Psoas muscle (tissue), 8 donors: ENCODE results near the gene QDPR. TPM values are rescaled to one million over a fixed set of nuclear protein-coding genes. Genes with fewer than 3 reads are reported as not detected.

Experiments
- ATAC-seq, 4 donors: fragments of 200-7000 bp; cut with Tn5 transposase; one replicate each; pipeline ENCODE4 v1.9.1; 2020; ENCODE audit warnings: moderate library complexity in 3 of 4, mild to moderate bottlenecking in 2 of 4
- DNase-seq, 2 donors: peaks; one replicate each; pipeline ENCODE4 v3.0.0-alpha.2; 2020
- H3K27ac ChIP-seq: fragments of 200-600 bp; one replicate; pipeline ENCODE4 v1.8.0; 2022
- H3K27me3 ChIP-seq, 3 donors: fragments of 200-600 bp in 1 of 3; one replicate each; pipeline versions ENCODE4 v1.6.1 to v1.8.0; 2013 to 2022; ENCODE audit warnings: low read length in 2 of 3, mild to moderate bottlenecking in 2 of 3, moderate library complexity in 1 of 3; ENCODE audit not compliant: insufficient read depth in 3 of 3
- H3K36me3 ChIP-seq, 2 donors: fragments of 200-600 bp in 1 of 2; one replicate each; pipeline versions ENCODE4 v1.6.1 to v1.8.0; 2013 to 2022; ENCODE audit warnings: low read depth in 1 of 2, mild to moderate bottlenecking in 1 of 2, moderate library complexity in 1 of 2; ENCODE audit not compliant: insufficient read depth in 1 of 2
- H3K4me1 ChIP-seq: fragments of 200-600 bp; one replicate; pipeline ENCODE4 v1.8.0; 2022
- H3K4me3 ChIP-seq: fragments of 200-600 bp; one replicate; pipeline ENCODE4 v1.8.0; 2022; ENCODE audit warnings: mild to moderate bottlenecking
- H3K9me3 ChIP-seq: fragments of 200-600 bp; one replicate; pipeline ENCODE4 v1.8.0; 2022
- WGBS, 3 donors: extraction: QIAGEN DNeasy Blood & Tissue Kit; methylation state at CpG; one replicate each; pipeline versions ENCODE4 v1.1.6 to v1.1.7; 2013; 5-methylcytosine and 5-hydroxymethylcytosine counted together
- intact Hi-C, 2 donors: fragments of 100-400 bp; cut with DNase I; formaldehyde crosslinking; loops; one replicate each; pipeline versions ENCODE4 v1.11.0 to v1.14.2; 2022
- polyA plus RNA-seq, 3 donors: library from polyadenylated mRNA; stranded (reverse); fragments of 200-250 nt; gene quantifications; one replicate each; pipeline ENCODE4 v1.2.3, GENCODE V29; 2013
- total RNA-seq, 4 donors: library from RNA; stranded (reverse); fragmentation: NEBNext Ultra II Directional in 2 of 4; extraction: Animal tissue kit (Norgen Biotek cat#: 25700) in 2 of 4; gene quantifications; one replicate each; pipeline versions ENCODE4 v1.2.1 to v1.2.4, GENCODE V29; 2021 to 2023
- TF ChIP-seq, protein P1 (sequence below): fragments of 200-600 bp; IDR thresholded peaks from one replicate; pipeline ENCODE4 v1.8.0; 2022; ENCODE audit warnings: antibody characterized with exemption
- donor health status: healthy with polysubstance abuse.
- donor health status: DM: no; HTN: no; CAD: no; lungs with moderate emphysema.
- donor health status: Bipolar disorder and iron deficiency.
- donor health status: healthy.
- donor health status: DM: yes; HTN: yes; CAD: no.
- donor health status: DM: no; HTN: no; CAD: no.
- donor health status: DM: no; HTN: no; CAD: no.
- donor health status: DM: yes; HTN: yes; CAD: no.

Gene QDPR
- total and polyA plus RNA-seq, 7 donors, result 17.6 to 53.2 (median 39.2) TPM

DNA sequence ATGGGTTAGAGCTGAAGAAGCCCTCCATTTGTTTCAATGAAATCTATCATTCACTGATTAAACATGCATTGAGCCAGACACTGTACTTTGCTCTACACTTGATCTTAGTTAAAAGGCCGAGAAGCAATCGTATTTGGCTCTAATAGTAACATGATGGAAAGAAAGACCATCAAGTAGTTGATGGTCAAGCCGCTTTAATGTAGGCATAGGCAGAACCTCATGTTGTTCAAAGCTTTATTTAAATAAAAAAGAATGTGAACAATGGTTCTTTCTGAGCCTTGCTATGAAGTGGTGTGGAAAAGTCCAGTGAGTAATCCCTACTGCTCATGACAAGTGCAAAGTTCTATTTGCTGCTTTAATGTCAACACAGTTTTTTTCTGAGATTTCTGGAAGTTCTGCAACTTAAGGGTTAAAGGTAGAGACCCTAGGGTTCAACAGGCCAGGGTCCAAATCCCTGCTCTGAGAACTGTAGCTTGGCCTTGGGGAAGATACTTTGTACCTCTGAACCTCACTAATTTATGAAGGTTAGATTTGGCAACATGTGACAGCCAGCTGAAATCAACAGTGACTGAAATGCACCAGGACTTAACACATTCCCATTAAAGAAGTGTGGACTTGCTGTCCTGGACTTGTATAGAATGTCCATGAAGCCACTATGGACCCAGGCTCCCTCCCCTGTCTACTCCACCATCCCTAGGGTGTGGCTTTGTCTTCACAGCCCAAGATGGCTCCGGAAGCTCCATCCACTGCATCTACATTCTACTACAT, 47.2 kb upstream of the QDPR start:
- no peaks in the 10 kb centered on the region for H3K4me1 ChIP-seq
- no peaks in the 10 kb centered on the region for H3K27me3 ChIP-seq
- 88 to 93% (median 91%) methylated on average over 4 of the region's 4 CpGs for WGBS, 3 donors
- TF ChIP-seq, protein P1, sequence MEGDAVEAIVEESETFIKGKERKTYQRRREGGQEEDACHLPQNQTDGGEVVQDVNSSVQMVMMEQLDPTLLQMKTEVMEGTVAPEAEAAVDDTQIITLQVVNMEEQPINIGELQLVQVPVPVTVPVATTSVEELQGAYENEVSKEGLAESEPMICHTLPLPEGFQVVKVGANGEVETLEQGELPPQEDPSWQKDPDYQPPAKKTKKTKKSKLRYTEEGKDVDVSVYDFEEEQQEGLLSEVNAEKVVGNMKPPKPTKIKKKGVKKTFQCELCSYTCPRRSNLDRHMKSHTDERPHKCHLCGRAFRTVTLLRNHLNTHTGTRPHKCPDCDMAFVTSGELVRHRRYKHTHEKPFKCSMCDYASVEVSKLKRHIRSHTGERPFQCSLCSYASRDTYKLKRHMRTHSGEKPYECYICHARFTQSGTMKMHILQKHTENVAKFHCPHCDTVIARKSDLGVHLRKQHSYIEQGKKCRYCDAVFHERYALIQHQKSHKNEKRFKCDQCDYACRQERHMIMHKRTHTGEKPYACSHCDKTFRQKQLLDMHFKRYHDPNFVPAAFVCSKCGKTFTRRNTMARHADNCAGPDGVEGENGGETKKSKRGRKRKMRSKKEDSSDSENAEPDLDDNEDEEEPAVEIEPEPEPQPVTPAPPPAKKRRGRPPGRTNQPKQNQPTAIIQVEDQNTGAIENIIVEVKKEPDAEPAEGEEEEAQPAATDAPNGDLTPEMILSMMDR, result no peak
- no peaks in the 10 kb centered on the region for H3K36me3 ChIP-seq
- no peak overlapping the region for H3K27ac ChIP-seq
- DNase-seq (no peak), ATAC-seq (no peak)
- H3K9me3 ChIP-seq, result no peaks in the 10 kb centered on the region
- no peak overlapping the region for H3K4me3 ChIP-seq
- intact Hi-C loops, result no loop called here

DNA sequence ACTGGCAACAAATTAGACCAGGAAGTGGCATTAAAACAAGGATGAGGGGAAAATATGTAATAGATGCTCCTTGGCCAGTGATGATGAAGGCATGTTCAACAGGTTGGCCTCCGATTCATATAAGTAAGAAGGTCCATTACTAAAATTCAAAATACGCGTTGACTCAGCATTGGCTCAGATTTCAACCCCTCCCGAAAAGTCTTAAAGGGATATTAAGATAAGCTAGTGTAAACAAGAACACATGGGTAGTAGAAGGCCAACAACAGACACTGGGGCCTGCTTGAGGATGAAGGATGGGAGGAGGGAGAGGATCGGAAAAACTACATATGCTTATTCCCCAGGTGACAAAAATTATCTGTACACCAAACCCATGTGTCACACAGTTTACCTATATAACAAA, 46.0 kb upstream of the QDPR start:
- ATAC-seq, result no peak
- no peaks in the 10 kb centered on the region for H3K9me3 ChIP-seq
- intact Hi-C loops, result no loop called here

GRCh38 chr4:17556498-17556897, 44.6 kb upstream of the QDPR start:
- ATAC-seq (no peak), DNase-seq (no peak)
- no peaks in the 10 kb centered on the region for H3K27me3 ChIP-seq
- no peaks in the 10 kb centered on the region for H3K9me3 ChIP-seq
- no peak overlapping the region for H3K4me3 ChIP-seq
- intact Hi-C loops, result no loop called here
- H3K36me3 ChIP-seq, result no peaks in the 10 kb centered on the region
- H3K27ac ChIP-seq, result no peak overlapping the region
- no peaks in the 10 kb centered on the region for H3K4me1 ChIP-seq
- TF ChIP-seq, protein P1, result no peak

More for the DNA sequence above, 46.0 kb upstream of the QDPR start:
- Histone ChIP-seq H3K4me3 (no peak overlapping the region), H3K36me3 (no peaks in the 10 kb centered on the region), H3K27me3 (no peaks in the 10 kb centered on the region), H3K27ac (no peak overlapping the region), H3K4me1 (no peaks in the 10 kb centered on the region)
- TF ChIP-seq, protein P1, result no peak
- DNase-seq, result no peak
- WGBS, 3 donors, result 58 to 71% (median 61%) methylated on average over 5 of the region's 5 CpGs

DNA sequence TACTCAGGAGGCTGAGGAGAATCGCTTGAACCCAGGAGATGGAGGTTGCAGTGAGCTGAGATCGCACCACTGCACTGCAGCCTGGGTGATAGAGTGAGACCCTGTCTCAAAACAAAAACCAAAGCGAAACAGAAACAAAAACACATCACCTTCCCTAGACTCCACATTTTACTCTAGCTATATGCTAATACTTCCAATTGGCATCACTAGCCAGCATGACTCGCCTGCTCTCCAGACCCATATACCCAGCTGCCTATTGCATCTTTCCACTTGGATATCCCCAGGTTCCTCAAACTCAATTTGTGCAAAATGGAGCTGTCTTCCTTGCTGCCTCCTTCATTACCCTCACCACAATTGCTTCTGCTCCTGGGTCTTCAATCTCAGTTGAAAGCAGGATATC, 42.7 kb upstream of the QDPR start:
- intact Hi-C loops, result no loop called here
- Histone ChIP-seq H3K4me3 (no peak overlapping the region), H3K9me3 (no peaks in the 10 kb centered on the region), H3K36me3 (no peaks in the 10 kb centered on the region), H3K4me1 (no peaks in the 10 kb centered on the region), H3K27me3 (no peaks in the 10 kb centered on the region), H3K27ac (no peak overlapping the region)
- no peak for DNase-seq
- 67 to 83% (median 76%) methylated on average over 4 of the region's 4 CpGs for WGBS, 3 donors
- ATAC-seq, result no peak
- TF ChIP-seq, protein P1, result no peak

DNA sequence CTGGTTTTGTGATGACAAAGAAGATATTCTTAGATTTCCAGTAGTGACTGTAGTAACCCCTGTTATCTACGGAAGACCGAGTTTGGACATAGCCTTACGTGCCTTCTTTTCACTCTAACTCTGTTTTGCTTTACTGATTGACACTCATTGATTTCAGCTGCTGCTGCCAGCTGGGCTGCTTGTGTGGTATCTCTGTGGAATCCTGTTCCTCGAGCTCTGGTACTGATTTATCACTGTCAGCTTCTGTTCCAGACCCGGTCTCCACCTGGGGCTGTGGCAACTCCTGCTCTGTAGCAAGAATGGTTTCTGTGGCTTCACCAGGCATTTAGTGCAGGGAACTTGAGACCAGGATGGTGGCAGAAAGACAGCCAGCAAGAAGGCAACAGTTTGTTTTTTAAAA, 40.5 kb upstream of the QDPR start:
- Histone ChIP-seq H3K36me3 (no peaks in the 10 kb centered on the region), H3K27me3 (no peaks in the 10 kb centered on the region), H3K4me1 (no peaks in the 10 kb centered on the region), H3K9me3 (no peaks in the 10 kb centered on the region), H3K4me3 (no peak overlapping the region), H3K27ac (no peak overlapping the region)
- TF ChIP-seq, protein P1, result no peak
- no peak for DNase-seq
- intact Hi-C loops, result no loop called here
- 41 to 59% (median 42%) methylated on average over 5 of the region's 5 CpGs for WGBS, 3 donors
- ATAC-seq, result peak in 1 of 4 donors; percentile 37
